Endothelial cell of umbilical vein (primary cell): ENCODE data around the gene PRR23A.

Experiments used
- CTCF ChIP-seq, 2 donors: IDR thresholded peaks; 1 replicate in 1 of 2; 2 replicates in 1 of 2; pipeline ENCODE4 v1.5.1; 2011; ENCODE audit warnings: low read length in 2 of 2, mild to moderate bottlenecking in 2 of 2, moderate library complexity in 2 of 2, control low read depth in 1 of 2, inconsistent platforms in 1 of 2, low read depth in 1 of 2; ENCODE audit not compliant: insufficient read depth in 1 of 2; ENCODE audit errors: extremely low read depth in 1 of 2
- EZH2 ChIP-seq: IDR thresholded peaks from 2 replicates; pipeline ENCODE4 v1.6.1; 2012; ENCODE audit warnings: borderline replicate concordance, low read depth, mild to moderate bottlenecking, moderate library complexity, low read length, inconsistent platforms; ENCODE audit not compliant: severe bottlenecking
- FOS ChIP-seq: IDR thresholded peaks from 2 replicates; pipeline ENCODE4 v1.6.1; 2011; ENCODE audit warnings: mild to moderate bottlenecking, low read length, moderate library complexity, borderline replicate concordance; ENCODE audit not compliant: insufficient read depth
- MAX ChIP-seq: IDR thresholded peaks from 2 replicates; pipeline ENCODE4 v1.6.1; 2011; ENCODE audit not compliant: insufficient read depth, insufficient read length
- MYC ChIP-seq: IDR thresholded peaks from one replicate; pipeline ENCODE4 v1.6.1; 2011; ENCODE audit warnings: mild to moderate bottlenecking, low read depth, low read length
- POLR2A ChIP-seq: IDR thresholded peaks from 2 replicates; pipeline ENCODE4 v1.6.1; 2012; ENCODE audit warnings: low read depth, mild to moderate bottlenecking, control low read depth, low read length
- POLR2AphosphoS5 ChIP-seq: IDR thresholded peaks from 2 replicates; pipeline ENCODE4 v1.6.1; 2012; ENCODE audit warnings: low read depth, mild to moderate bottlenecking, control low read depth, low read length, moderate library complexity; ENCODE audit not compliant: insufficient read depth

- TF ChIP-seq POLR2A: no peak
- no peak for TF ChIP-seq CTCF (IDR thresholded peaks at IDR 0.05; ENCODE audit: extremely low read depth in 1 of 2, insufficient read depth in 1 of 2, low read depth in 1 of 2, low read length in 2 of 2)
- TF ChIP-seq EZH2: no peak
- no peak for TF ChIP-seq MYC
- no peak for TF ChIP-seq POLR2AphosphoS5
- no peak for TF ChIP-seq FOS
- TF ChIP-seq MAX: no peak
These were observed 43.1 kb downstream of the PRR23A start for GRCh38 chr3:138962854-138963560.
